Adipose tissue (tissue), 3 donors: Measurements from ENCODE around the gene GPC6. TPM values are rescaled to one million over a fixed set of nuclear protein-coding genes. Genes with fewer than 3 reads are reported as not detected.

ENCODE experiments used
- H3K27ac ChIP-seq: one replicate; pipeline ENCODE4 v1.5.1; 2013; ENCODE audit warnings: low read depth, low read length
- WGBS, 3 donors: extraction: QIAGEN DNeasy Blood & Tissue Kit; methylation state at CpG; one replicate each; pipeline ENCODE4 v1.1.7; 2013; 5-methylcytosine and 5-hydroxymethylcytosine counted together
- polyA plus RNA-seq, 3 donors: library from polyadenylated mRNA; stranded (reverse); fragments of 200-250 nt; gene quantifications; one replicate each; pipeline ENCODE4 v1.2.3, GENCODE V29; 2013
- donor health status: healthy with polysubstance abuse.
- donor health status: Bipolar disorder and iron deficiency.
- donor health status: healthy.

GPC6 gene
- polyA plus RNA-seq, 3 donors = 0.72 to 8.5 (median 5.8) TPM

- WGBS, 3 donors = 33 to 58% (median 38%) methylated on average over 1 of the region's 1 CpG
- no peak overlapping the region for H3K27ac ChIP-seq
Measured at GRCh38 chr13:94419304-94419924, 1192.8 kb downstream of the GPC6 start.

GRCh38 chr13:94419925-94420305 lies 1193.3 kb downstream of the GPC6 start:
- WGBS, 3 donors = 0 to 25% (median 10%) methylated on average over 1 of the region's 1 CpG
- H3K27ac ChIP-seq = no peak overlapping the region

DNA sequence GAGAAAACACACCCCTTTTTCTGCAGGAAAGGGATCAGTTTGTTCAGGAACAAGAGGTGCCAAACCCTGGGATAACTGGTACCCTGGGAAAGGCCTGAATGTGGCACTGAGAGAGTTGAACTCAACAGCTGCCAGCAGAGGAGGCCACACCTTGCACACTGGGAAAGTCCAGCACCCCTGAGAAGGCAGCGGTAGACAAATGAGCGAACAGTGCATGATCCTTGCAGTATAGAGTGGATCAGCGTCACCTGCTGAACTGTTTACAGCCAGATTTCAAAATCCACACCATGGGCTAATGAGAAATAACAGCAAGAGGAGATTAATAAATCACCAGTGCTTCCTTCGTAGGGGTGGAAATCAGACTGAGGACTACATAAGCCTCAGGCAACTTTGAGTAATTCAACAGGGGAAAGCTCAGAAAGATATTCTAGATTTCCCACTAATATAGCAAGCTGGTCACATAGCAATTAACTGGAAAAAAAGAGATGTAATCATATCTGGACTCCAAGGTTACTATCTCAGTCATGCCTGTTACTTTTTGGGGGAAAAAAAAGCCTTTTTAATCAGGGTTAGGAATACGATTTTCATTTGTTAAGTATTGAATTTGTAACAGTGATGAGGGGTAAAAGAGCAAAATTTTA lies 1200.8 kb downstream of the GPC6 start:
- 69 to 76% (median 71%) methylated on average over 5 of the region's 5 CpGs for WGBS, 3 donors
- no peak overlapping the region for H3K27ac ChIP-seq

DNA sequence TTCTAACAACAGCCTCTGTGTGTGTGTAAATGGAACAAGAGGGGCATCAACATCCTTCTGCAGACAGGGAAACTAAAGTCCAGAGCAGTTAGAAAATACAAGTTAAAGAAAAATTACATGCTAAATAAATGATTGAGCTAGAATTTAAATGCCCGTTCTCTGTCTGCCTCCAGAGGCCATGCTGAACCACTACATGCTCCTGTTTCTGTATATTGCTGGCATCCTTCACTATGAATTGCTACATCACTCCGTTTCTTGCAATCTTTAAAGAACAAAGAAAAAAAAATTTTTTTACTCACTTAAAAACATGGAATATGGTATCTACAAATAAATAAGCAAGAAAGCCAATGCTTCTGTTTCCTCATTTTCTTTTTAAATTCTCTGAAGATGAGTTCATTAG lies 1205.0 kb downstream of the GPC6 start:
- WGBS, 3 donors = 62 to 80% (median 71%) methylated on average over 2 of the region's 2 CpGs
- H3K27ac ChIP-seq = no peak overlapping the region

- no peak overlapping the region for H3K27ac ChIP-seq
Measured at GRCh38 chr13:94431987-94432386, 1205.4 kb downstream of the GPC6 start.

- H3K27ac ChIP-seq = no peak overlapping the region
- 56 to 61% (median 58%) methylated on average over 19 of the region's 19 CpGs for WGBS, 3 donors
Measured at GRCh38 chr13:94433055-94433961, 1206.7 kb downstream of the GPC6 start.

GRCh38 chr13:94435604-94436226 lies 1209.1 kb downstream of the GPC6 start:
- no peak overlapping the region for H3K27ac ChIP-seq
- 34 to 45% (median 44%) methylated on average over 4 of the region's 4 CpGs for WGBS, 3 donors

DNA sequence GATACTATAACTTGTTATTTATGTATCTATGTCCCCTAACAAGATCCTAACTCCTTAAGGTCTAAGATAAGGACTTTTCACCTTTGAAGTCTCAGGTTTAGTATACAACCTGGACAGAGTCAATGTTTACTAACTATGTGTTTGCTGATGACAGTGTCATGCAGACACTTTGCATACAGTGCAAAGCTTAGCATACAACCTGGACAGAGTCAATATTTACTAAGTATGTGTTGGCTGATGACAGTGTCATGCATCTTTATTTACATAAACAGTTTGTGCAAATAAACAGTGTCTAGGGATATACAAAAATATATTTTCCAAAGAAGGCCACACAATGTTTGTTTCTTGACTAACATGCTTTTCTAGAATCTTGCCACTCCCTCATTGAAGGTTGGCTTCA lies 1218.2 kb downstream of the GPC6 start:
- no peak overlapping the region for H3K27ac ChIP-seq

- H3K27ac ChIP-seq = no peak overlapping the region
Measured at GRCh38 chr13:94454334-94454733, 1227.7 kb downstream of the GPC6 start.

GRCh38 chr13:94454906-94455305 lies 1228.3 kb downstream of the GPC6 start:
- 68 to 83% (median 70%) methylated on average over 2 of the region's 2 CpGs for WGBS, 3 donors

GRCh38 chr13:94455414-94455813 lies 1228.8 kb downstream of the GPC6 start:
- H3K27ac ChIP-seq = no peak overlapping the region
- 46 to 65% (median 57%) methylated on average over 2 of the region's 2 CpGs for WGBS, 3 donors

More at GRCh38 chr13:94454906-94455305, 1228.3 kb downstream of the GPC6 start:
- no peak overlapping the region for H3K27ac ChIP-seq
